ENCODE data around the gene NBL1.

NBL1 gene

DNA sequence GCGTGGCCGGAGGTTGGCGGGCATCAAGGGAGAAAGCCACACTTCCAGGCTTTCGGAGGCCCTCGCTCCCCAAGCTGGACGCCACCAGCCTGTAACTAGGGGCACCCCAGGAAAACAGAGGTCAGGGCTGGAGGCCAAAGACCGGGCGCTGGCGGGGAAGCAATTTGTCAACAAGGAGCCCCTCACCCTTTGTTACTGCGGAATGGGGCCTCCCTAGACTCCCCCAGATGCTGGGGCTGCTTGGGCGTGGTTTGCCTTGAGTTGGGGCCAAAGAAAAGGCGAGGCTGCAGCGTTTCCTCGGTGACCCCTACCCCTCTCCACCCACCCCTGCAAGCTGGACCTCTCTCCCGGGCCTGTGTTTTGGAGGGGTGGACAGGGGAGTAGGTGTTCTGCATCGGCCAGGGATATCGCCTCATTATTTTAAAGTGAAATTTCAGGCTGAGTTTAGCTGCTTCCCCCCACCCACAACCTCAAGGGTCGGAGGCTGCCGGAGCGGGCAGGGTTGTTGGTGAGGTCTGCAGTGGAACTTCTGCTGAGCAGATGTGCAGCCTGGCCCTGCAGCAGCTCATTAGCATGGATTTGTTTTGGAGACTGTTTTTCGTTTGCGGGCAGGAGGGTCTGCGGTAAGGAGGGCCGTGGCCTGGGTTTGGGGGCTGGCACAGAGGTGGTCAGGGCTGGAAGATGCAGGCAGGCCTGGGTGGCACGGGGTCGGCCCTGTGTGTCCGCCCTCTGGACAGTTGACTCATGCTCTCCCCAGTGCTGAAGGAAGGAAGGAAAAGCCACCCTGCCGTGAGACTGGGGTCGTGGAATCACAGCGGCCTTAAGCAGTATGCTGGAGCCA is 1.5 kb downstream of the NBL1 start:
- Histone ChIP-seq H4K12ac (ENCODE audit: low read depth, low read length) (no peak overlapping the region), H3K23ac (ENCODE audit: low read length) (no peak overlapping the region), H3K4me2 (ENCODE audit: low read length) (peak overlapping the region; percentile 74), H3K9ac (ENCODE audit: low read length) (no peak overlapping the region), H2BK120ac (ENCODE audit: insufficient read depth, low read length, poor library complexity) (no peak overlapping the region), H3K27ac (ENCODE audit: low read depth, low read length) (no peak overlapping the region), H3K14ac (ENCODE audit: low read length) (peak overlapping the region; percentile 14), H3K4ac (ENCODE audit: low read depth, low read length) (no peak overlapping the region), H3K79me2 (ENCODE audit: control insufficient read depth, insufficient read depth, low read length, poor library complexity) (peaks cover 3% of the 10 kb centered on the region), H2BK12ac (ENCODE audit: low read length) (no peak overlapping the region), H2AK5ac (ENCODE audit: low read length) (no peak overlapping the region), H2AFZ (ENCODE audit: insufficient read depth, low read length, poor library complexity) (peak overlapping the region; percentile 62), H3K27me3 (ENCODE audit: insufficient read depth, low read length) (peaks cover 21% of the 10 kb centered on the region), H3K4me3 (ENCODE audit: low read depth, low read length) (no peak overlapping the region), H3K9me3 (ENCODE audit: insufficient read depth, low read depth, low read length) (peaks cover 2% of the 10 kb centered on the region), H2BK5ac (ENCODE audit: low read depth, low read length, poor library complexity) (no peak overlapping the region), H3K18ac (ENCODE audit: low read length) (no peak overlapping the region), H3K79me1 (ENCODE audit: low read length) (peaks cover 5% of the 10 kb centered on the region), H4K91ac (ENCODE audit: low read depth, low read length) (no peak overlapping the region), H3K36me3 (ENCODE audit: control insufficient read depth in 1 of 2, insufficient read depth in 2 of 2, low read length in 2 of 2) (no peaks in the 10 kb centered on the region), H4K8ac (ENCODE audit: low read depth, low read length) (peak overlapping the region; percentile 33), H3K4me1 (ENCODE audit: control insufficient read depth in 1 of 2, insufficient read depth in 2 of 2, low read length in 2 of 2) (peaks cover 0 to 16% of the 10 kb centered on the region in 2 experiments)
- no CpG with 5 or more reads among the region's 30 CpGs for WGBS (ENCODE audit: extremely low coverage, insufficient coverage, insufficient read length)
- DNase-seq = no peak

DNA sequence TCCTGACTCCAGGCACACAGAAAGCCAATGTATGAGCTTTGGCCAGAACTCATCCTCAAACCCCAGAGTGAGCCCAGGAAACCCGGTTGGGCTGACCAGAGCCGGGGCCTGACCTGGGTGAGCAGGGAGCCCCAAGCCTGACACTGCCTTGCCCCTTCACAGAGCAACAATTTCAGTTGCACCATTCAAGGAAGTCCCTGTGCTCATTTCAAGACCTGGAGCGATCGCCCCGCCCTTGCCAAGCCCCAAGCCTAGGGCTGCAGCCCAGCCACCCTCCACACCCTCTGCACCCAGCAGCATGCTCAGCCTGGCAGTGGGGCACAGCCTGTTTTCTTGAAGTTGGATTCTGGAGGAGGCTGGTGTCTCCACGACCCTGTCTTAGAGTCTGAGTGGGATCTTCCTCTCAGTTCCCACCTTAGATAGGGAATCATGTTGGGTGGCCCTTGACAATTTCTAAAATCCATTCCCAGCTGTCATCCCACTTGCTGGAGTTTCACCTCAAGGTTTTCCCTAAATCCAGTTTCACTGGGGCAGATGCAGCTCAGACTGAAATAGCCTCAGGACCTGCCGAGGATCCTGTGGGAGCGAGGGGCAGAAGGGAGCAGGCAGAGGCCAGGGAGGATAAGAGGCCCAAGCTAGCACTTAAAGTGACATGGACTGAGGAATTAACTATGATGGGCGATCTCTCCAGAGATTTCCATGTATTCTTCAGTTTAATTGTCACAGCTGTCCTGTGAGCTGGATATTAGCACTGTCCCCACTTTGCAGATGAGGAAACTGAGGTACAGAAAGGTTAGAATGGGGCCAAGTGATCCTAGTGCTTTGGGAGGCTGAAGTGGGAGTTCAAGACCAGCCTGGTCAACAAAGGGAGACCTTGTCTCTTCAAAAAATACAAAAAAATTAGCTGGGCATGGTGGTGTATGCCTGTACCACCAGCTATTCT is 2.5 kb downstream of the NBL1 start:
- H4K12ac ChIP-seq (ENCODE audit: low read depth, low read length) = no peak overlapping the region
- no peak overlapping the region for H4K8ac ChIP-seq (ENCODE audit: low read depth, low read length)
- H3K23ac ChIP-seq (ENCODE audit: low read length) = no peak overlapping the region

DNA sequence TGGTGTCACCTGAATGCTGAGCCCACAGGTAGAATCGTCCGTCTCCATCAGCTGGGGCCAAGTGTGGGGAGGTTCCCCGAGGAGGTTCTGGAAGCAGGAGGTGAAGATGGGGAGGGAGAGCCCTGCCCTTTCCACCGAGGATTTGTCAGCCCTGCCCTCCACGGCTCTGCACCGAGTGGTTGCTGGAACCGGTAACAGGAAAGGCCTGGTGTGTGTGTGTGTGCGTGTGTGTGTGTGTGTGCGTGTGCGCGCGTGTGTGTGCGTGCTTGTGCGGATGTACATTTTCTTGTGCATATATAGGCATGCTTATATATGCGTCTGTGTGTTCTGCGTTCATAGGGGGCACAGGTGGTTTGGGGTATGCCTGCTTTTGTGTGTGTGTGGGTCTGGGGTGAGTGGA is 3.5 kb downstream of the NBL1 start:
- Histone ChIP-seq H4K91ac (ENCODE audit: low read depth, low read length) (no peak overlapping the region), H3K23ac (ENCODE audit: low read length) (no peak overlapping the region), H3K14ac (ENCODE audit: low read length) (no peak overlapping the region), H3K79me2 (ENCODE audit: control insufficient read depth, insufficient read depth, low read length, poor library complexity) (peaks cover 3% of the 10 kb centered on the region), H3K18ac (ENCODE audit: low read length) (no peak overlapping the region), H3K79me1 (ENCODE audit: low read length) (peaks cover 5% of the 10 kb centered on the region), H3K27me3 (ENCODE audit: insufficient read depth, low read length) (peaks cover 21% of the 10 kb centered on the region), H3K27ac (ENCODE audit: low read depth, low read length) (no peak overlapping the region), H3K9me3 (ENCODE audit: insufficient read depth, low read depth, low read length) (peaks cover 2% of the 10 kb centered on the region), H2BK12ac (ENCODE audit: low read length) (no peak overlapping the region), H2AFZ (ENCODE audit: insufficient read depth, low read length, poor library complexity) (no peak overlapping the region), H4K8ac (ENCODE audit: low read depth, low read length) (no peak overlapping the region), H3K9ac (ENCODE audit: low read length) (no peak overlapping the region), H2BK5ac (ENCODE audit: low read depth, low read length, poor library complexity) (no peak overlapping the region), H2BK120ac (ENCODE audit: insufficient read depth, low read length, poor library complexity) (no peak overlapping the region), H2AK5ac (ENCODE audit: low read length) (no peak overlapping the region), H3K4ac (ENCODE audit: low read depth, low read length) (no peak overlapping the region), H3K4me1 (ENCODE audit: control insufficient read depth in 1 of 2, insufficient read depth in 2 of 2, low read length in 2 of 2) (peaks cover 0 to 14% of the 10 kb centered on the region in 2 experiments), H3K4me2 (ENCODE audit: low read length) (no peak overlapping the region), H3K4me3 (ENCODE audit: low read depth, low read length) (peak overlapping the region; percentile 31), H4K12ac (ENCODE audit: low read depth, low read length) (no peak overlapping the region), H3K36me3 (ENCODE audit: control insufficient read depth in 1 of 2, insufficient read depth in 2 of 2, low read length in 2 of 2) (no peaks in the 10 kb centered on the region)
- WGBS (ENCODE audit: extremely low coverage, insufficient coverage, insufficient read length) = no CpG with 5 or more reads among the region's 16 CpGs
- no peak for DNase-seq

More for the DNA sequence above, 2.5 kb downstream of the NBL1 start:
- H3K14ac ChIP-seq (ENCODE audit: low read length) = no peak overlapping the region
- no peak overlapping the region for H3K4me3 ChIP-seq (ENCODE audit: low read depth, low read length)
- no peak overlapping the region for H2BK12ac ChIP-seq (ENCODE audit: low read length)
- H3K79me1 ChIP-seq (ENCODE audit: low read length) = peaks cover 5% of the 10 kb centered on the region
- H3K9ac ChIP-seq (ENCODE audit: low read length) = no peak overlapping the region
- no CpG with 5 or more reads among the region's 9 CpGs for WGBS (ENCODE audit: extremely low coverage, insufficient coverage, insufficient read length)
- peaks cover 0 to 14% of the 10 kb centered on the region in 2 experiments for H3K4me1 ChIP-seq (ENCODE audit: control insufficient read depth in 1 of 2, insufficient read depth in 2 of 2, low read length in 2 of 2)
- H2BK5ac ChIP-seq (ENCODE audit: low read depth, low read length, poor library complexity) = no peak overlapping the region
- no peak for DNase-seq
- H3K27me3 ChIP-seq (ENCODE audit: insufficient read depth, low read length) = peaks cover 21% of the 10 kb centered on the region
- peaks cover 2% of the 10 kb centered on the region for H3K9me3 ChIP-seq (ENCODE audit: insufficient read depth, low read depth, low read length)
- no peak overlapping the region for H3K18ac ChIP-seq (ENCODE audit: low read length)
- no peak overlapping the region for H3K4ac ChIP-seq (ENCODE audit: low read depth, low read length)
- H3K27ac ChIP-seq (ENCODE audit: low read depth, low read length) = no peak overlapping the region
- H4K91ac ChIP-seq (ENCODE audit: low read depth, low read length) = no peak overlapping the region
- H2AK5ac ChIP-seq (ENCODE audit: low read length) = no peak overlapping the region
- no peak overlapping the region for H2BK120ac ChIP-seq (ENCODE audit: insufficient read depth, low read length, poor library complexity)
- H2AFZ ChIP-seq (ENCODE audit: insufficient read depth, low read length, poor library complexity) = no peak overlapping the region
- H3K36me3 ChIP-seq (ENCODE audit: control insufficient read depth in 1 of 2, insufficient read depth in 2 of 2, low read length in 2 of 2) = no peaks in the 10 kb centered on the region
- peaks cover 3% of the 10 kb centered on the region for H3K79me2 ChIP-seq (ENCODE audit: control insufficient read depth, insufficient read depth, low read length, poor library complexity)
- no peak overlapping the region for H3K4me2 ChIP-seq (ENCODE audit: low read length)

DNA sequence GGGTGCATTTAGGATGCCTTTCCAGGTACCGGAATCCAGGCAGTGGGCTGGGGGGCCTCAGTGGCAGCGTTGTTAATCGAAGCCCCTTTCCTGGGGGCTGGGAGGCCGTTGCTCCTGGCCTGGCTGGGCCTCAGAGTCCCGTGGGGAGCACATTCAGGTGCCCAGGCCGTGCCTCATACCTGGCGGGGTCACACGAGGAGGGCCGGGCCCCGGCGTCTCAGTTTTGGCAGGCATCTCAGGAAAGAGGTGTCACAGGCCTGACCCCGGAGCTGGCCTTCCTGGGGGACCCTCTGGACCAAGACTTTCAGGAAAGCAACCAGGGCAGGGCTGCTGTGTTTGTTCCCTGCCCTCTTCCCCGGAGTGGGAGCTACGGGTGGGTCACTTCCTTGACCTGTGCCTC is 4.1 kb downstream of the NBL1 start:
- no CpG with 5 or more reads among the region's 14 CpGs for WGBS (ENCODE audit: extremely low coverage, insufficient coverage, insufficient read length)
- no peak overlapping the region for H2AK5ac ChIP-seq (ENCODE audit: low read length)
- H3K36me3 ChIP-seq (ENCODE audit: control insufficient read depth in 1 of 2, insufficient read depth in 2 of 2, low read length in 2 of 2) = no peaks in the 10 kb centered on the region
- peaks cover 5% of the 10 kb centered on the region for H3K79me1 ChIP-seq (ENCODE audit: low read length)
- no peak overlapping the region for H3K18ac ChIP-seq (ENCODE audit: low read length)
- peaks cover under 1 to 14% of the 10 kb centered on the region in 2 experiments for H3K4me1 ChIP-seq (ENCODE audit: control insufficient read depth in 1 of 2, insufficient read depth in 2 of 2, low read length in 2 of 2)
- H3K27ac ChIP-seq (ENCODE audit: low read depth, low read length) = no peak overlapping the region
- H4K12ac ChIP-seq (ENCODE audit: low read depth, low read length) = no peak overlapping the region
- DNase-seq = no peak
- H3K9me3 ChIP-seq (ENCODE audit: insufficient read depth, low read depth, low read length) = peaks cover 2% of the 10 kb centered on the region
- H2AFZ ChIP-seq (ENCODE audit: insufficient read depth, low read length, poor library complexity) = no peak overlapping the region
- peaks cover 18% of the 10 kb centered on the region for H3K27me3 ChIP-seq (ENCODE audit: insufficient read depth, low read length)
- H3K23ac ChIP-seq (ENCODE audit: low read length) = no peak overlapping the region
- no peak overlapping the region for H3K14ac ChIP-seq (ENCODE audit: low read length)
- H3K79me2 ChIP-seq (ENCODE audit: control insufficient read depth, insufficient read depth, low read length, poor library complexity) = peaks cover 3% of the 10 kb centered on the region
- no peak overlapping the region for H3K4me2 ChIP-seq (ENCODE audit: low read length)
- no peak overlapping the region for H3K4me3 ChIP-seq (ENCODE audit: low read depth, low read length)
- H4K8ac ChIP-seq (ENCODE audit: low read depth, low read length) = no peak overlapping the region
- no peak overlapping the region for H4K91ac ChIP-seq (ENCODE audit: low read depth, low read length)
- H2BK120ac ChIP-seq (ENCODE audit: insufficient read depth, low read length, poor library complexity) = no peak overlapping the region
- no peak overlapping the region for H3K9ac ChIP-seq (ENCODE audit: low read length)
- no peak overlapping the region for H2BK5ac ChIP-seq (ENCODE audit: low read depth, low read length, poor library complexity)
- H2BK12ac ChIP-seq (ENCODE audit: low read length) = no peak overlapping the region
- no peak overlapping the region for H3K4ac ChIP-seq (ENCODE audit: low read depth, low read length)
